GM18519 (cell line): ENCODE data around the gene PCK1.

Experiments
- ATAC-seq: cut with Tn5 transposase; IDR thresholded peaks from one replicate; pipeline ENCODE4 v1.9.1; 2021; ENCODE audit warnings: mild to moderate bottlenecking, moderate library complexity; ENCODE audit not compliant: unreplicated experiment, low FRiP score

Gene PCK1

GRCh38 chr20:57587278-57587988, 26.5 kb downstream of the PCK1 start:
- ATAC-seq = no peak

GRCh38 chr20:57587989-57588377, 27.1 kb downstream of the PCK1 start:
- no peak for ATAC-seq

GRCh38 chr20:57588596-57588995, 27.7 kb downstream of the PCK1 start:
- no peak for ATAC-seq

GRCh38 chr20:57589123-57589727, 28.3 kb downstream of the PCK1 start:
- no peak for ATAC-seq

GRCh38 chr20:57589728-57590484, 29.0 kb downstream of the PCK1 start:
- ATAC-seq = no peak

GRCh38 chr20:57590485-57591288, 29.8 kb downstream of the PCK1 start:
- no peak for ATAC-seq

- ATAC-seq = no peak
Observed at GRCh38 chr20:57591289-57592229, 30.6 kb downstream of the PCK1 start.

GRCh38 chr20:57592263-57593092, 31.6 kb downstream of the PCK1 start:
- no peak for ATAC-seq

GRCh38 chr20:57593134-57593886, 32.4 kb downstream of the PCK1 start:
- no peak for ATAC-seq

GRCh38 chr20:57594092-57594951, 33.4 kb downstream of the PCK1 start:
- no peak for ATAC-seq

GRCh38 chr20:57595041-57596030, 34.4 kb downstream of the PCK1 start:
- no peak for ATAC-seq

GRCh38 chr20:57596358-57596757, 35.4 kb downstream of the PCK1 start:
- ATAC-seq = no peak

GRCh38 chr20:57596998-57597939, 36.4 kb downstream of the PCK1 start:
- ATAC-seq = no peak

GRCh38 chr20:57598060-57598459, 37.1 kb downstream of the PCK1 start:
- no peak for ATAC-seq

- ATAC-seq = no peak
Observed at GRCh38 chr20:57598491-57598890, 37.6 kb downstream of the PCK1 start.
